SK-N-DZ (cell line): ENCODE data around the gene PLCXD3. TPM values are rescaled to one million over a fixed set of nuclear protein-coding genes. Genes with fewer than 3 reads are reported as not detected.

Experiments
- DNase-seq: peaks from one replicate; pipeline ENCODE4 v3.0.0-alpha.2; 2015; ENCODE audit warnings: low spot score
- polyA plus RNA-seq, 2 experiments: library from polyadenylated mRNA; depleted of rRNA; stranded (reverse); fragments of >200 nt; gene quantifications; 2 replicates each; pipeline ENCODE4 v1.2.3, GENCODE V29; 2014

PLCXD3 gene, protein sequence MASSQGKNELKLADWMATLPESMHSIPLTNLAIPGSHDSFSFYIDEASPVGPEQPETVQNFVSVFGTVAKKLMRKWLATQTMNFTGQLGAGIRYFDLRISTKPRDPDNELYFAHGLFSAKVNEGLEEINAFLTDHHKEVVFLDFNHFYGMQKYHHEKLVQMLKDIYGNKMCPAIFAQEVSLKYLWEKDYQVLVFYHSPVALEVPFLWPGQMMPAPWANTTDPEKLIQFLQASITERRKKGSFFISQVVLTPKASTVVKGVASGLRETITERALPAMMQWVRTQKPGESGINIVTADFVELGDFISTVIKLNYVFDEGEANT
- 0.02 and 0.08 TPM in 2 replicates for polyA plus RNA-seq (2014; cell fraction: cytosol; rRNA removed)
- polyA plus RNA-seq (2014; cell fraction: nucleus; rRNA removed) = 0.07 TPM in 1 of 2 replicates, not detected in the other

DNA sequence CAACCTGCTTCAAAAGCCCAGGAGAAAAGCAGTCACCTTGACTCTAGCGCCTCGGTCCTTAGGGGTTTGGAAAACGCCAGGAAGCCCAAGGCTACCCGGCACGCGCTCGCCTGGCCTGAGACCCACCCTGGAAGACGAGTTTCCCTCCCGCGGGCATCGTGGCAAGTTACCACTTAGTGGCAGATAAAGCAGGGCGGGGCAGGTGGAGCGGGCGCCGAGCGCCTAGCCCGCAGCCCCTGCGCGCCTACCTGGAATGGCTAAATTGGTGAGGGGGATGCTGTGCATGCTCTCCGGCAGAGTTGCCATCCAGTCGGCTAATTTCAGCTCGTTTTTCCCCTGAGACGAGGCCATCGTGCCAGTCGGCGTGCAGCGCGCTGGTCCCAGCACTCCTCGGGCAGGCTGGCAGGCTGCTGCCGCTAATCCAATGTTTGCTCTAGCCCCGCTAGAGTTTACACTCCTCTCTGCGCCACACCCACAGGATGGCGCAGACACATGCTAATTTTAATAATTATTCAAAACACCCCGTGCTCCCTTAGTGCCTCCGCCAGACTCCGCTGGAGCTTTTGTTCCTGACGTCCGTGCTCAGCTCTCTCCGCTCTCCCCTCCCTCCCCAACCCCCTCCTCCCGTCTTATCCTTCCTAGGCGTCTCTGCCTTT lies at the start of gene PLCXD3:
Gene PLCXD3, minus strand, starts transcription at position 426 of the 656 bp plus-strand sequence. Its CDS starts 75 bp downstream, at position 351.
- peak; percentile 12 for DNase-seq

DNA sequence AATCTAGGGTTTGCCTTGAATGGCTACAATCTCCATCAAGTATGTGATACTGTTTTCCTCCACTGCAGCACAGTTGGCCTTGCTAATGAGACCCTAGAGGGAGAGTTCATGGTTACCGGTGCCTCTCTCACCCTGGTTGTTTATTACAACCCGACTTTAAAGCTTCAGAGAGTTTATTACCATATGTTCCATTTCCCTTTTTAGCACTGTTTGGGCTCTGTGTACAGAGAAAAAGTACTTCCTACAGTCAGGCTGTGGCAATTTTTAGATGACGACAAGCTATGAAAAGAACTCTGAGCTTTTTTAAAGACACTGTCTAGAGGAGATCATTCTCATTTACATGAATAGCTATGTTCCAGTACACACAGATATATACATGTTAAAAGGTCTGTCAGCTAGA lies 48.8 kb upstream of the PLCXD3 start:
- no peak for DNase-seq

DNA sequence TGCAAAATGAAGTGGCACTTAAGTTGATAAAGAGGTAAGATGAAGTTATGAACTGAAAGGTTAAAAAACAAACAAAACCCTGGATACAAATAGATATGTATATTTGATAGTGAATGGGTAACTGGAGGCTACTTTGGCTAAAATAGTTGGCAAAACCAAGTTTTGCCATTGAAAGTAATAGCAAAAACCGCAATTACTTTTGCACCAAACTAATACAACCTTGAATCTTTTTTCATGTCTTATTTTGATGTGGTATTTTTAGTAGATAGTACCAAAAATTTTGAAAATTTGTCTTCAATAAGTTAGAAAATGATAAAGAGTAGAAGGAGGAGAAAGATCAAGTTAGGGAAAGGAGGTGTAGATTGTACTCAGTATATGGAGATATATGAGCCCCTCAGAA lies 47.9 kb upstream of the PLCXD3 start:
- no peak for DNase-seq

DNA sequence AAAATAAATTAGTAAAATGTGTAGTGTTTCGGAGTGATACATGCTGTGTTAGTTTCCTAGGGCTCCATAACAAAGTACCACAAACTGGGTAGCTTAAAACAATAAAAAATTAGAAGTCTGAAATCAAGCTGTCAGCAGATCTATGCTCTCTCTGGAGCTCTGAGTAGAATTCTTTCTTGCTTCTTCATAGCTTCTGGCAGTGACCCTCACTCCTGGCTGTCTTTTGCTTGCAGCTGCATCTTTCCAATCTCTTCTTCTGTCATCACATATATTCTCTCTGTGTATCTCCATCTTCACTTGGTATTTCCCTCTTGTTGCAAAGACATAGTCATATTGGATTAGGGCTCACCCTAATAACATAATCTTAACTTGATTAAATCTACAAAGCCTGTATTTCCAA lies 37.6 kb upstream of the PLCXD3 start:
- no peak for DNase-seq

DNA sequence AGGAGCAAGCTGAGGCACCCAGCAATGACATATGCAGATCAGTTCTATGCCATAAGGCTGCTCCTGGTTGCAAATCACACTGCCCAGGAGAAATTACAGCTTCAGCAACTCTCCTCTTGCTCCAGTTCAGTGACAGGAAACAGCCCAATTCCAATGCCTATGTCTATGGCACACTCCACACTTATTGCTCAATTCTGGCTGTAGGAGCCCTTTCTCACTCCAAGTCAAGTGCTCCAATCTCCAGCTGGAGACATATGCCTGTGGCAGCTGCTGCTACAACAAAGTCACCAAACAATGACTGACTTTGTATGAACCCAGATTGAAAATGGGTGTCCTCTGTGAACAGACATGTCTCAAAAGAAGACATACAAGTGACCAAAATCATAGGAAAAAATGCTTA lies 31.8 kb upstream of the PLCXD3 start:
- no peak for DNase-seq

DNA sequence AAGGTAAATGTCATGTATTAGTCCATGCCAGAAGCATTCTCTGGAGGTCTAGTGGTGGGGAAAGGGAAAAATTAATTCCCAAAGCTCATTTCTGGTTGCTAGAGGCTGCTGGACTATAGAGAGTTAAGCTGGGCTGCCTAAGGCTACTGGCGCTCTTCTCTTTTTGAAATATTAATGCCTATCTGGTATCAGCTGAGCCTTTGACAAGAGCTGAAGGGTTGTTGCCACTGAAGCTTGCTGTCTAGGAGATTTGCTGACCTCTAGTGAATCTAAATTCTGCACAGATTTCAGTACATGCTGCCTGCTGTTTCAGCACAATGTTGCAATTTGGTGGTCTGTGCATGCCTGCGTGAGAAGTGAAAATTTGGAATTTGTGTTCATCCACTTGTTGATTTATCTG lies 29.1 kb upstream of the PLCXD3 start:
- DNase-seq = no peak

DNA sequence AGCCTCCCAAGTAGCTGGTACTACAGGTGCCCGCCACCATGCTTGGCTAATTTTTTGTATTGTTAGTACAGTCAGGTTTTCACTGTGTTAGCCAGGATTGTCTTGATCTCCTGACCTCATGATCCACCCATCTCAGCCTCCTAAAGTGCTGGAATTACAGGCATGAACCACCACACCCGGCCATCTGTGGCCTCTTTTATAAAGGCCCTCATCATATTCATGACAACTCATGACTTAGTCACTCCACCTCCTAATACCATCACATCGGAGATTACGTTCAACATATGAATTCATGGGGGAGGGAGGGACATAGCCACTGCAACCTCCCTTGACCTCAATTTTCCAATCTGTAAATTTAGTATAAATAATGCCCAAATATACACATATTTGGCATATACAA lies 27.2 kb upstream of the PLCXD3 start:
- DNase-seq = no peak

DNA sequence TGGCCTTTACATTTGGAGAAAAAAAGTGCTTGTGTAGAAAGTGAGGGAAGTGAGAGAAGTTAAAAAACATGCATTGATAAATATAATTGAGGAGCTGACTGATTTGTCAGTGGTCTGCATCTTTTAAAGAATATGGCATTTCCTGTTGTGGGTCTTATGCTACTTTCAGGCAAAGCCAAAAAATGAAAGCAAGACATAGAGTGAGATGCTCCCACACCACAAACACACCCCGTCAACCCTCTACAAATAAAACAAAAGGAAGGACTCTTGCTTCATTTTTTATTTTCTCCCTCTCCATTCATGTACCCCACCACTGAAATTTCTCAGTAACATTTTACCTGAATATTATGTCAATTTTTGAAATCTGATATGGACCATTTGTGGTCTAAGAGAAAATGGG lies 22.1 kb upstream of the PLCXD3 start:
- no peak for DNase-seq

DNA sequence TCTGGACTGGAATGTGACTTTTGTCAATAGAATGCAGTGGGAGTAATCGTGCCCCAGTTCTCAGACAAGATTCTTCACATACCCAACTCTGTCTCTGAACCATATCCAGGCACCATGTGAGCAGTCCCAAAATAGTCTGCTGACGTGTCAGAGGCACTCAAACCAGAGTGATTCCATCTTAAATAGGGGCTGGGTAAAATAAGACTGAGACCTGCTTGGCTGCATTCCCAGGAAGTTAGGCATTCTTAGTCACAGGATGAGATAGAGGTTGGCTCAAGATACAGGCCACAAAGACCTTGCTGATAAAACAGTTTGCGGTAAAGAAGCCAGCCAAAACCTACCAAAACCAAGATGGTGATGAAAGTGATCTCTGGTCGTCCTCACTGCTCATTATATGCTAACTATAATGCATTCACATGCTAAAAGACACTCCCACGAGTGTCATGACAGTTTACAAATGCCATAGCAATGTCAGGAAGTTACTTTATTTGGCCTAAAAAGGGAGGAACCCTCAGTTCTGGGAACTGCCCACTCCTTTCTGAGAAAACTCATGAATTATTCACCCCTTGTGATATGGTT lies 16.9 kb upstream of the PLCXD3 start:
- DNase-seq = no peak

DNA sequence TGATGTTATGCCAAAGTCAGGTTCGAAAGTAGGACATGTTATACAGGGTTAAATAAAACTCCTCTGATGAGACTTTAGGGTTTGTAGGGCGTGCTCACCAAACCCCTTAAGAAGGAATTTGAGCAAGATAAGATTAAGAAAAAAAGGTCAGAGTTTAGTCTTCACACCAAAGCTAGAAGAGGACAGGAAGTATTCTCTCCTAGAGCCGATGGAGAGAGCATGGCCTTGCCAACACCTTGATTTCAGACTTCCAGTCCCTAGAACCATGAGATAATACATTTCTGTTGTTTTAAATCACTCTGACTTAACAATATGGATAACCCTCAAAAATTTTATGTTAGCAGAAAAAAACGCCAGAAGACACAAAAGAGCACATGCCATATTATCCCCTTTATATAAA lies 16.3 kb upstream of the PLCXD3 start:
- DNase-seq = no peak

DNA sequence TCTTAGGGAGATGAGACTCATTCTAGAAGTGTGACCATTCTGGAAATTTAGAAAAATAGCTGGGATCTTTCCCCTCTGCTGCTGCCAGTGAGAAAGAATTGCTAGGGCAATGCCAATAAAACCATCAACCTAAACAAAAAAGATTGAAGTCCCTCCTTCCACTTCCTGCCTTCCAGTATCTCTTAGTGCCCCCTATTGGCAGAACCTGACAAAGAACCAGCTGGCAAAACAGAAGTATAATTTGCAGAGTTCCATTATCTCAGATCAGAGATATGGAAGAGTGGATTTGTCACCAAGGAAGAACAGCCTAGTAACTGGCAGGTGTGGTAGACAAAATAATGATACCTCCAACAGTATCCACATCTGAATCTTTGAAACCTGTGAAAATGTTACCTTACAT lies 13.8 kb upstream of the PLCXD3 start:
- DNase-seq = peak; percentile 14

DNA sequence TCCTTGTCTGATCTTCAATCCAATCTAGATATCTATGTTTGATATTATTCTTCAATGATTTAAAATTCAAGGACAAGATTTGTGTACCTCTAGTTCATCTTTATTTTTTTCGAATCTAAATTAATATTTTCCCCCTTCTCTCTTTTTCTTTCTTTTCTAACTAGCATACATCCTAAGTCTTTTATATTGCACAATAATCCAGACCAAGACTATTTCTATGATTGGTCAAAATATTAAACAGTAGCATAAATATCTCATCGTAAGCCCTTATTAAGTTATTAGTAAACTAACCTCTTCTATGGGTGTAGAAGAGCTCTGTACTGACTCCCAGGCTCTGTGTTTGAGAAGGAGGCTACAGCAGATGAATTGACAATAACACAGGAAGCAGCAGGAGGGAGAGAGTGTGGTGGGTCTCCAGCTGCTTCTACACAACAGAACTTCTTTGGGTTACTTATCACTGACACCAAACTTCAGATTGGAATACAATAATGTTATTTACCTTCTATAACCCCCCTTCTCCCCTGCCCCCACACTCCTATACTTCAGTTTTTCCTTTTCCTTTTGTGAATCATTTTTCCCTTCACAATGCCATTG lies 11.9 kb upstream of the PLCXD3 start:
- DNase-seq = no peak

DNA sequence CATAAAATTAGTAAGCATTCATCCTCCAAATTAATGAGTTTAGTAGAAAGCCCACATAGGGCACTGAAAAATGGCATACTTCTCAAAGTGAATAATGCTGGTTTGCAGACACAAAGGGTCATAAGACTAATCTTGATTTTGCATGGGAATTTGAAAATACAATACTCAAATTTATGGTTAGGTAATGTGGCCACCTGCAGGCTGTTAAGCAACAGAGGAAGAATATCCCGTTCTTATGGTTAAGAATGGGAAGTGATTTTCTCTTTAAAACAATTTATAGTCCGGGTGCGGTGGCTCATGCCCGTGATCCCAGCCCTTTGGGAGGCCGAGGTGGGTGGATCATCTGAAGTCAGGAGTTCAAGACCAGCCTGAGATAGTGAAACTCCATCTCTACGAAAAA lies 9.4 kb upstream of the PLCXD3 start:
- DNase-seq = peak; percentile 10

DNA sequence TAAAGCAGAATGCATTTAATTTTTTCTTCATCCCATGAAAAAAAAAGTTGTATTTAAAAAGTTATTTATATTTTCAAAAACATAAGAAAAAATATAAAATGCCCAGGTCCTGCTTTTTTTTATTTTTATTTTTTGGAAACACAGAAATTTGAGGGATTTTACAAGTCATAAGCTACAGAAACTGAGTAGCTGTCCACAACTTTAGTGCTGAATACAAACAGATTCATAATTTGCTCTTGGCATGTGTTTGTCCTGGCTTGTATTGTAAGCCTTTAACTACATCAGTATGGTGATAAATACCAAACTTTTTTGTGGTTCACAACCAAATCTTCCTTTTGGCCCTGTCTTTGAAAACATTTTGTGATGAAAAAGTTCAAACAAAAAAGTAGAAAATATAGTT lies 7.5 kb upstream of the PLCXD3 start:
- no peak for DNase-seq

DNA sequence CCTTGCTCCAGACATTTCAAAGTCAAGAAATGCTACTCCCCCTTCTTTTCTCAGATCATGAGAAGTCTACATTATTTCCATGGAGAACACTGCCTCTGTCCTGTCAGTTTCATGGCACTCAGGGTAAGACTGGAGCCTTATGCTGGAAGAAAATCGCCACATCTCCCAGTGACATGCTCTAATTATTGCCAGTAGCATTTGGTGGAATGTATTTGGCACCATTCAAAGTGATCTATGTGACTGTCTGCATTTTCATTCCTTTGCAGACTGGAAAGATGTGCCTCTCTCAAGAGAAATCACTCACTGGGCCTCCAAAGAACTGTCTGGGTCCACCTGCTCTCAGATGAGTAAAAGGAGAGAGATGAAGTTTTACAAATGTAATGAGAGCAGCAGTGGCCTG lies 840 bp upstream of the PLCXD3 start:
- no peak for DNase-seq

DNA sequence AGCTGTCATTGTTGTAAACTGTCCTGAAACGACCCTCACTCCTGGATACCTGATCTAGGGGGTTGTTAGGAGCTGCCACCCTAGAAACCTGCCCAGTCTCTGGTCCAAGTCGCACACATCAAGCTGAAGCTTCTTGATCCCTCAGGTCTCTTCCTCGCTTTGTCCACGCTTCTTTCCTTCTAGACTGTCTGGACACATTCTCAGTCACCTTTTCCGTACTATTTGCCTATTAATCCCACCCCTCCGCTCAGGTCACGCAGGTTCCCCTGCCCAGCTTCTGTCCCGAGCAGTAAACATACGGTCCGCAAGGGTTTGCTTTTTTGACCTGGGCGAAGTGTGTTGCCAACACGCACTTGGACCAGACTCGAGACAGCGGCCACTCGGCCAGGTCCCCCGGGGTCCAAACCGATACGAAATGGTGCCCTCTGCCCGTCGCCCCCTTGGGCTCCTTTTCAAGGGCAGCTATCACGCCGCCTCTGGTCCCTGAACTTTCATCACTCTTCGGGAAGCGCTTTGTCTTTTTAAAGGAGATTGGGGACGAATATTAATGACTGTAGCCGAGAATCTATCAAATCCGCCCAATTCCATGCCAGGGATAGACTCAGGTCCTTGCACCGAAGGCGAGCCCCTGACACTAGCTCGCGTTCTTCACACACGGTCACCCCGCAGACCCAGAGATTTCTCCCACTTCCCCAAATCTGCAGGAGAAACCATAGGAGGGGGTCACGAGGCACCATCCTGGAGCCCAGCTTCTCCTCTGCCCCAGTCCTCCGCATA lies 814 bp downstream of the PLCXD3 start:
- DNase-seq = no peak

DNA sequence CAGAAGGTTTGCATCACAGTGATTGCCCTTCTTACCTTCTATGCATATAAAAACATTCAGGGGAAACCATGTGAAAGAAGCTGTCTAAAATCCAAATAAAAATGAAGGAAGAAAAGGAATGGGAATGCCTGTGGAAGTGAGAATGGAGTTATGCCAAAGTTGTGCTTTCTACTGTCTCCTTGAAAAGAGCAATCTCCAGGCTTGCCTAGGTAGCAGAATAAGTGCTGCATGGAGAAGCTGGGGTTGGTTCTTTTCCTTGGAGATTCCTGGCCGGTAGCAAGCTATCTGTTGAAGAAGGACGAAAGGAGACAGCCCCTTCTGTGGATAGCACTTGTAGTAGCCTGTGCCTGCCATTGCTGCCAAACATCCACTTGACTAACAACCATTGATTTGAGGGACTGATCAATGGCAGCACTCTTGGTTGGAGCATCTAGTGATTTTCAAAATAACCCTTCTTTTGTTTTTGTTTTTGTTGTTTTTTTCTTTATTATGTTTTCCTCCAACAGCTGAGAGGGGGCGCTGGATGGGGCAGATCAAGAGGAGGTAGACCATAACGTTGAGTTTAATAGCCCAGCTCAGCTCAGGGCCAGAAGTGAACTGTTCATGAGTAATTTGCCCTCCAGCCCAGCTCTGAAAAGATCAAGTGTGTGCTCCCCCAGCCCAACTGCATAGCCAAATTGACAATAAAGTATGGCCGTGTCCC lies 1.6 kb downstream of the PLCXD3 start:
- DNase-seq = no peak

DNA sequence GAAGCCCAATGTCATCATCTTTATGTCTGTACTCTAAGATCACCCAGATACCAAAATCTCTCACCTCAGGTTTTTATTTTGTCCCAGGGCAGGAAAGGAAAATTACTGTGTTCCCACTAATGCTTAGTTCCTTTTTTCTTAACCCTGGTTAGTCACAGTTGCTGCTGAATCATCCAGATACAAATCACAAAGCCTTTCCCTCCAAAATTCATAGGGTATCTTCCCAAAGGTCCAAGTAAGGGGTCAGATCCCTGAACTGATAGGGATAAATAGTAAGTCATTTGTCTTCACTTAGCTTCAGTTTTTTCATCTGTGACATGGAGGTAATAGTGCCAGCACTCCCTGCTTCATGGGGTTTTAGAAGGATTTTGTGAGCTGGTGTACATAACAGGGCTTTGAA lies 2.2 kb downstream of the PLCXD3 start:
- DNase-seq = peak; percentile 10

DNA sequence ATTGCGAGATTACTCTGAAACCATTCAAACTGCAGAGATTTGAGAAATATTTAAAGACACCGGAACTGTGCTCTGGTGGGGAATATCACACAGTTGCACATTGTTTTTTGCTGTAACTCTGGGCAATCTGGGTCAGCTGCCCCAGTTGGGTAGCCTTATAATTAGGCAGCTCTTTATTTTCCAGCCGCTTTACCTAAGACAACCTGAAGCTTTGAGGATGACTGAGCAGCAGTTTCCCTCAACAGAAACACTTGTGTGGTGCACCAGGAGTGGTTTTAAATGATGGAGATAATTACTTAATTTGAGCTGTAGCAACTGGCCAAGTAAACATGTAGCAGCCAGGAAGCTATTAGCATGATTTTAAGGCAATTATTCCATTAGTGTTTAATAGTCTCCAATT lies 2.9 kb downstream of the PLCXD3 start:
- DNase-seq = no peak

DNA sequence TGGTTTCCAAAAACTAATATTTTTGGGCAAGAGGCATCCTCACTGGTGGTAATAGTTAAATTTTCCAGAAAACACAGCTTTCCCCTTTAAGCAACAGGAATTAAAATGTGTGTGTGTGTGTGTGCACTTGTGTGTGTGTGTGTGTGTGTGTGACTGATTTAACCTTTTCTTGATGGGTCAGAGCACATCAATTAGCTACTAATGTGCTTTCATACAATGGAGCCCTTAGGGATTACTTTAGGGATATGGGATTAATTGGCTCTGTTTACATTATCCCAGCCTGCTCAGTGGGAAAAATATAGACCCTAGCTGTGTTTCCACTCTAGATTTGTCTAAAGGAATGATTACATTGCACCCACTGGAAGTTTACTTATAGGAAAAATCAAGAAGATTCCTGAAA lies 6.5 kb downstream of the PLCXD3 start:
- no peak for DNase-seq

DNA sequence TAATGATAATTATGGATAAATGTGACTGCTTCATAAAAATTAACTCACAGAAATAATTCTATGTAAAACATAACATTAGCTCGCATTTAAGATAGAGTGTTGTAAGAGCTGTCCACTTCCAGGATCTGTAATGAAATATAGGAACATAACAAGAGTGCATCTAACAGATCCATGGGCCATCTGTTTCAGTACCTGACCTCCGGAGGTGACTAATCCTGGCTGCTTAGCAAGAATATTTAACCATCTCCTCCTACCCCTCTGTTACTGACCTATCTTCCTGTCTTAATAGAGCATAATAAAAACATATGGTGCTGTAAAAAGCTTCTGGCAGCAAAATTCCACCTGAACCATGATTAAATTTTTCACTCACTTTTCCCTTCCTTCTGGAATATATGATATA lies 7.1 kb downstream of the PLCXD3 start:
- no peak for DNase-seq
